Retinal pigment epithelial cell (primary cell): ENCODE data around the gene GORASP1.

ENCODE experiments used
- DNase-seq: peaks from one replicate; pipeline ENCODE4 v3.0.0-alpha.2; 2010; ENCODE audit warnings: low read depth
- H3K4me3 ChIP-seq: 2 replicates; pipeline ENCODE4 v1.5.1; 2011; ENCODE audit warnings: mild to moderate bottlenecking, low read length, control low read depth, moderate library complexity
- TF ChIP-seq, protein P1 (sequence below): conservative IDR thresholded peaks from 2 replicates; pipeline ENCODE4 v1.5.1; 2011; ENCODE audit warnings: low read depth, low read length, control low read depth, inconsistent platforms

Gene GORASP1

GRCh38 chr3:39149498-39150147 is 42.2 kb upstream of the GORASP1 start:
- no peak for DNase-seq

GRCh38 chr3:39149059-39149455 is 41.6 kb upstream of the GORASP1 start:
- TF ChIP-seq, protein P1, sequence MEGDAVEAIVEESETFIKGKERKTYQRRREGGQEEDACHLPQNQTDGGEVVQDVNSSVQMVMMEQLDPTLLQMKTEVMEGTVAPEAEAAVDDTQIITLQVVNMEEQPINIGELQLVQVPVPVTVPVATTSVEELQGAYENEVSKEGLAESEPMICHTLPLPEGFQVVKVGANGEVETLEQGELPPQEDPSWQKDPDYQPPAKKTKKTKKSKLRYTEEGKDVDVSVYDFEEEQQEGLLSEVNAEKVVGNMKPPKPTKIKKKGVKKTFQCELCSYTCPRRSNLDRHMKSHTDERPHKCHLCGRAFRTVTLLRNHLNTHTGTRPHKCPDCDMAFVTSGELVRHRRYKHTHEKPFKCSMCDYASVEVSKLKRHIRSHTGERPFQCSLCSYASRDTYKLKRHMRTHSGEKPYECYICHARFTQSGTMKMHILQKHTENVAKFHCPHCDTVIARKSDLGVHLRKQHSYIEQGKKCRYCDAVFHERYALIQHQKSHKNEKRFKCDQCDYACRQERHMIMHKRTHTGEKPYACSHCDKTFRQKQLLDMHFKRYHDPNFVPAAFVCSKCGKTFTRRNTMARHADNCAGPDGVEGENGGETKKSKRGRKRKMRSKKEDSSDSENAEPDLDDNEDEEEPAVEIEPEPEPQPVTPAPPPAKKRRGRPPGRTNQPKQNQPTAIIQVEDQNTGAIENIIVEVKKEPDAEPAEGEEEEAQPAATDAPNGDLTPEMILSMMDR = no peak
- H3K4me3 ChIP-seq = no peak overlapping the region
- no peak for DNase-seq

More at GRCh38 chr3:39149498-39150147, 42.2 kb upstream of the GORASP1 start:
- TF ChIP-seq, protein P1 = no peak
- H3K4me3 ChIP-seq = peak overlapping the region; percentile 96

DNA sequence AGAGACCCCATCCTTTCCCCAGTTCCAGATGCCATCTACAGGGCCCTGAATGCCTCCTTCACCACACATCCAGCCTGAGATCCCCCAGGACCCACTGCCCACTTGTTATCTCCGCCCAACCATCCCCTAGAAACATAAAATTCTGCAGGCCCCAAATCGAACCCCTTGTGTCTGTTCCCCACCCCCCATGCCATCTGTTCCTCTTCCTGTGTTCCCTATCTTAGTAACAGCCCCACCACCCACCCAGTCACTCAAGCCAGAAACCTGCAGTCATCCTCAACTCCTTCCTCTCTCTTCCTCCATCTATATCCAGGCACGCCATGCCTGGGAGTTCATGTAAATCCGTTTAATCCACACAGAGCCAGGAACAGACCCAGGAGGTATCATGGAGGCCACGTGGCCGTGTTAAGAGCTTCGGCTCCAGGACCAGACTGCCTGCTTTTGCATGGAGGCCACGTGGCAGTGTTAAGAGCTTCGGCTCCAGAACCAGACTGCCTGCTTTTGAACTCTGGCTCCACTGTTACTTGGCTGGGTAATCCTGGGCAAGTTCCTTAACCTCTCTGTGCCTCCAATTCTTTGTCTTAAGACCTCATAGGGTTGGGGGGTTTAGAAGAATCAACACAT is 41.1 kb upstream of the GORASP1 start:
- peak overlapping the region; percentile 17 for H3K4me3 ChIP-seq
- DNase-seq = no peak
- TF ChIP-seq, protein P1 = no peak

DNA sequence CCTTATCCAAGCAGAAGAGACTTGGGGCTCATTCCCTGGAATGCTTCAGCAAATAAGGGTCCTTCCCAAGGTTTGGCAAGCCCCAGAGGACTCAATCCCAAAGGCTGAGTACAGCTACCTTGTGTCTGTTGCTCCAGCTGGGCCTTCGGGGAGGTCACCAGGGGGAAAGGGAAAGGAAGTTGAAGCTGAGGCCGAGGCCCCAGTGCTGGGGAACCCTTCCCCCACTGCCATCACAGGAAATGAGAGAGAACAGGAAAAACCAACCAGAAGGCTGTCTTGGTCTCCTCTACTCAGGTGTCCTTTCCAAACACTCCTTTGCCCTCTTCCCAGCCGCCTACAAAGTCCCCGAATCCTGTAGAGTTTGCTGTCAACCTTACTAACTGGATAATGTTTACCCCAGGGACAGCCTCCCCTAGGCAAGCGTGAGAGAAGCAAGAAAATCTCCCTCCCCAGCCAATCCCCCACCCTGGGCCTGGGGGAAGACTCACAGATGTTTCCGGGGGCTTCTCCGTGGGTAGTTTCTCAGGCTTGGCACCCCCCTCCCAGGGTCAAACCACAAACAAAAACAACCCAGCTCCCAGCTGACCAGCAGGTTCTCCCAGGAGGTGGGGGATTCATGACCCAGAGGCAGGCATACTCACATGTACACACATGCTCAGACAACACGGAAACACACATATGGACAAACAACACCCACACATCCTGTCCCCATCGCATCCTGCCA is 40.4 kb upstream of the GORASP1 start:
- TF ChIP-seq, protein P1 = no peak
- H3K4me3 ChIP-seq = peak overlapping the region; percentile 17
- DNase-seq = no peak

- peak; percentile 88 for DNase-seq
- H3K4me3 ChIP-seq = peak overlapping the region; percentile 17
- TF ChIP-seq, protein P1 = no peak
Measured at GRCh38 chr3:39146611-39147591, 39.5 kb upstream of the GORASP1 start.

DNA sequence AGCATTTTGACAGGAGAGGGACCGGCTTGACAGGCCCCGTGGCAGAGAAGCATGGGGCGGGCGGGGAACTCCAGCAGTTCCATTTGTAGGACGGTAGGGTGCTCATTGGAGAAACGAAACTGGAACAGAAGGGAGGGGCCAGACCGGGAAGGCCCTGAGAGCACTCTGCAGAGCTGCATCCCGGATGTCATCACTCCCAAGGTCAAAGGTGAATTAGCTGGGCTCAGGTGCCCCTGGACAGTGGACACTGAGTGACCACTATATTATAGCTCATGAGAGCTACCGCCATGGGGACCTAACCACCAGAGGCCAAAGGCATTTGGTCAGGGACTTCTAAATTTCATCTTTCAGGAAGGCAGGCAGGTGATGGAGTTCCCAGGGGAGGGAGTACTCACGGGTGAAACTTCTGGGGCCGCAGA is 38.7 kb upstream of the GORASP1 start:
- H3K4me3 ChIP-seq = no peak overlapping the region
- no peak for DNase-seq
- TF ChIP-seq, protein P1 = no peak
